ENCODE data around the gene KCNJ12.
"Not testable (repeated sequence)": the region's sequence is repeated elsewhere in the genome, so short reads cannot be mapped to it uniquely, and the experiment has no call there.

GRCh38 chr17:21415166-21415990, 39.2 kb downstream of the KCNJ12 start:
- not testable (repeated sequence) for TF ChIP-seq POLR2A, CTCF (IDR thresholded peaks at IDR 0.05)
